Upper lobe of right lung (tissue), 1 donor: ENCODE results near the gene OR10K1. TPM values are rescaled to one million over a fixed set of nuclear protein-coding genes. Genes with fewer than 3 reads are reported as not detected.

Experiments used
- ATAC-seq: fragments of 200-7000 bp; cut with Tn5 transposase; one replicate; pipeline ENCODE4 v1.9.1; 2020; ENCODE audit warnings: mild to moderate bottlenecking, moderate library complexity
- DNase-seq: peaks from one replicate; pipeline ENCODE4 v3.0.0-alpha.2; 2020
- H3K27ac ChIP-seq: fragments of 200-600 bp; one replicate; pipeline ENCODE4 v1.8.0; 2022
- H3K27me3 ChIP-seq: fragments of 200-600 bp; one replicate; pipeline ENCODE4 v1.8.0; 2022; ENCODE audit warnings: mild to moderate bottlenecking
- H3K36me3 ChIP-seq: fragments of 200-600 bp; one replicate; pipeline ENCODE4 v1.8.0; 2022
- H3K4me1 ChIP-seq: fragments of 200-600 bp; one replicate; pipeline ENCODE4 v1.8.0; 2022
- H3K4me3 ChIP-seq: fragments of 200-600 bp; one replicate; pipeline ENCODE4 v1.8.0; 2022; ENCODE audit warnings: mild to moderate bottlenecking
- H3K9me3 ChIP-seq: fragments of 200-600 bp; one replicate; pipeline ENCODE4 v1.8.0; 2022
- intact Hi-C: fragments of 100-400 bp; cut with DNase I; formaldehyde crosslinking; loops from one replicate; pipeline ENCODE4 v1.11.0; 2022
- total RNA-seq: library from RNA; stranded (reverse); fragmentation: NEBNext Ultra II Directional; extraction: Animal tissue kit (Norgen Biotek cat#: 25700); gene quantifications from one replicate; pipeline ENCODE4 v1.2.1, GENCODE V29; 2021
- TF ChIP-seq, protein P1 (sequence below): fragments of 200-600 bp; IDR thresholded peaks from one replicate; pipeline ENCODE4 v1.8.0; 2022; ENCODE audit warnings: antibody characterized with exemption
- donor health status: DM: no; HTN: yes; CAD: no; lungs with severe emphysema.

OR10K1 gene
- total RNA-seq, 1 donor from 2014 or later = not detected

DNA sequence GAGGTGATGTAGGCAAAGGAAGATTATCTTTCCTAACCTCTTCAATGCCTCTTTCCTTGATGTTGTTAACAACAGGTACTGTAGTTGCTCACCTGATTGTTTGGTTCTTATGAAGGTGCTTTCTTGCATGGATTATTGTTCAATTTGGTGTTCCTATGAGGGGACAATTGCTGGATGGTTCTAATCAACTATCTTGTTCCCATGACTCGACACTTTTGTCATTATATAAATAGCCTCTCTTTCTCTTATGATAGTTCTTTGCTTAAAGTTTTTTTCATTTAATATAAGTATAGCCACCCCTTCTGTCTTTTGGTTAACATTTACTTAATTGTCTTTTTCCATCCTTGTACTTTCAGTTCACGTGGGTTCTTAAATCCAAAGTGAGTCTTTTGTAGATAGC is 45.9 kb downstream of the OR10K1 start:
- ATAC-seq = no peak

DNA sequence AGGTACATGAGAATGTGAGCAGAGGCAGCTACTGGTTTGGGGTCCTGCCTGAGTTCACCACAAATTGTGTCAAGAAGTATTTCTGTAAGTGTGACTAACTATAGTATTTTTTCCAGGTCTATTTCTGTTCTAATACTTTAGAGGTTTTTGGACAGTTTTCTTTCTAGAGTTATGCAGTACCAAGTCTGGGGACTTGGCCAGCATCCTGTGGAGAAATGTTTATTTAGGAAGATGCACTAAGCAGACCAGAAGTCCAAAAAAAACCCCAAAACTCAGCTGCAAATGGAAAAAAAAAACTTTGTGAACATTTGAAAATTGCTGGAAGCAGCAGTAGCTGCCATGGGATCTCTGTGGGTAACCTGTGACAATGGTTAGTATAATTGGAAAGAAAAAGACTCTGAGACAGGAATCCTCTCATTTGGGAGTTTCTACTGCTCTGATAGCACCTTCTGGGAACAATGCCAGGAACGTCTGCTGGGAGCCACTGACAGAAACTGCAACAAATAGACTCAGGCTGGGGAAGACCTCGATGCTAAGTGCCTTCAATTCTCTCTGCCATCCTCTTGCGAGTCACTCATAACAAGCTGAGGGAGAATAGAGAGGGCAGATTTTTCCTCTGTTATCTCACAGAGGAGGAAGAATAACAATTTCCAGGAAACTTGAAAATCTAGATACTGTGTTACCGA is 48.0 kb downstream of the OR10K1 start:
- intact Hi-C loops = no loop called here
- no peaks in the 10 kb centered on the region for H3K27me3 ChIP-seq
- no peaks in the 10 kb centered on the region for H3K4me1 ChIP-seq
- no peak overlapping the region for H3K27ac ChIP-seq
- no peak overlapping the region for H3K4me3 ChIP-seq
- DNase-seq (no peak), ATAC-seq (no peak)
- TF ChIP-seq, protein P1, sequence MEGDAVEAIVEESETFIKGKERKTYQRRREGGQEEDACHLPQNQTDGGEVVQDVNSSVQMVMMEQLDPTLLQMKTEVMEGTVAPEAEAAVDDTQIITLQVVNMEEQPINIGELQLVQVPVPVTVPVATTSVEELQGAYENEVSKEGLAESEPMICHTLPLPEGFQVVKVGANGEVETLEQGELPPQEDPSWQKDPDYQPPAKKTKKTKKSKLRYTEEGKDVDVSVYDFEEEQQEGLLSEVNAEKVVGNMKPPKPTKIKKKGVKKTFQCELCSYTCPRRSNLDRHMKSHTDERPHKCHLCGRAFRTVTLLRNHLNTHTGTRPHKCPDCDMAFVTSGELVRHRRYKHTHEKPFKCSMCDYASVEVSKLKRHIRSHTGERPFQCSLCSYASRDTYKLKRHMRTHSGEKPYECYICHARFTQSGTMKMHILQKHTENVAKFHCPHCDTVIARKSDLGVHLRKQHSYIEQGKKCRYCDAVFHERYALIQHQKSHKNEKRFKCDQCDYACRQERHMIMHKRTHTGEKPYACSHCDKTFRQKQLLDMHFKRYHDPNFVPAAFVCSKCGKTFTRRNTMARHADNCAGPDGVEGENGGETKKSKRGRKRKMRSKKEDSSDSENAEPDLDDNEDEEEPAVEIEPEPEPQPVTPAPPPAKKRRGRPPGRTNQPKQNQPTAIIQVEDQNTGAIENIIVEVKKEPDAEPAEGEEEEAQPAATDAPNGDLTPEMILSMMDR = no peak
- no peaks in the 10 kb centered on the region for H3K36me3 ChIP-seq
- H3K9me3 ChIP-seq = no peaks in the 10 kb centered on the region

More for the DNA sequence above, 45.9 kb downstream of the OR10K1 start:
- no peak for DNase-seq
- no peaks in the 10 kb centered on the region for H3K27me3 ChIP-seq
- intact Hi-C loops = no loop called here
- H3K4me1 ChIP-seq = no peaks in the 10 kb centered on the region
- H3K4me3 ChIP-seq = no peak overlapping the region
- H3K27ac ChIP-seq = no peak overlapping the region
- H3K36me3 ChIP-seq = no peaks in the 10 kb centered on the region
- H3K9me3 ChIP-seq = no peaks in the 10 kb centered on the region
- TF ChIP-seq, protein P1 = no peak

DNA sequence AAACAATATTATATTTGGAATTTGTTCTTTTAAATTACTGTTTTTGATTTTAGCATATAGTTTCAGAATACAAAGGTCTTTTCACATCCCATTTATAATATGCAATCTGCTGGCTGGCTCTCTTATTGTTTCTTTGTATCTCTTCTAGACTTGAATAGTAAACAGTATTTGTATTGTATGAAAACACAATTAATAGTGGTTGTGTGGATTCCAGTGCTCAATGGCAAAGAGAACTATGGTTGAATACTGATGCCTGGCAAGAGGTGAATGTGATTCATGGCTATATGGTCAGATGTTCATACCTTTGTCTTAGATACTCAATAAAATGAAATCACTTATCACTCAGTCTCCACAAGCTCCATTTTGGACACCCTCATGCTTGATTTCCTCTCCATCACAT is 55.3 kb downstream of the OR10K1 start:
- TF ChIP-seq, protein P1 = no peak
- H3K4me1 ChIP-seq = no peaks in the 10 kb centered on the region
- H3K4me3 ChIP-seq = no peak overlapping the region
- intact Hi-C loops = no loop called here
- no peak overlapping the region for H3K27ac ChIP-seq
- DNase-seq (no peak), ATAC-seq (no peak)
- no peaks in the 10 kb centered on the region for H3K9me3 ChIP-seq
- H3K36me3 ChIP-seq = no peaks in the 10 kb centered on the region
- no peaks in the 10 kb centered on the region for H3K27me3 ChIP-seq

Other genes with a start within 250 kb of the OR10K1 start
- 1.5 TPM for gene CD1A, start 207.4 kb upstream of the OR10K1 start, total RNA-seq
- 6.7 TPM for gene CD1C, start 171.9 kb upstream of the OR10K1 start, total RNA-seq
- 0.61 TPM for gene CD1B, start 130.3 kb upstream of the OR10K1 start, total RNA-seq
- 3.8 TPM for gene CD1E, start 107.9 kb upstream of the OR10K1 start, total RNA-seq
- not detected for gene OR10T2, start 62.4 kb upstream of the OR10K1 start, total RNA-seq
- not detected for gene OR10K2, start 35.6 kb upstream of the OR10K1 start, total RNA-seq
- not detected for gene OR10R2, start 10.4 kb downstream of the OR10K1 start, total RNA-seq
- not detected for gene OR6Y1, start 92.6 kb downstream of the OR10K1 start, total RNA-seq
- gene OR6P1, start 108.7 kb downstream of the OR10K1 start, total RNA-seq = not detected
- not detected for gene OR10X1, start 118.1 kb downstream of the OR10K1 start, total RNA-seq
- gene OR10Z1, start 143.4 kb downstream of the OR10K1 start, total RNA-seq = not detected
- not detected for gene SPTA1, start 224.9 kb downstream of the OR10K1 start, total RNA-seq
- gene OR6K2, start 238.8 kb downstream of the OR10K1 start, total RNA-seq = not detected